Measurements from ENCODE around the gene OLR1. TPM values are rescaled to one million over a fixed set of nuclear protein-coding genes. Genes with fewer than 3 reads are reported as not detected.

OLR1 gene
- total RNA-seq, 1 experiment from 2014 or later: 0.12 TPM

GRCh38 chr12:10126413-10126812 is 45.5 kb downstream of the OLR1 start:
- Histone ChIP-seq H2AFZ (ENCODE audit: low read depth, low read length, poor library complexity, severe bottlenecking) (no peak overlapping the region), H3K9me2 (ENCODE audit: insufficient read depth) (no peaks in the 10 kb centered on the region), H3K79me2 (ENCODE audit: insufficient read depth, low read length) (no peaks in the 10 kb centered on the region), H3K27ac (ENCODE audit: low read depth, low read length) (no peak overlapping the region), H4K20me1 (ENCODE audit: insufficient read depth) (no peaks in the 10 kb centered on the region), H3K4me2 (ENCODE audit: low read length) (no peak overlapping the region), H3K9ac (ENCODE audit: low read length) (no peak overlapping the region), H3K27me3 (ENCODE audit: insufficient read depth, low read length) (peaks cover 11% of the 10 kb centered on the region), H3K4me3 (replicated peaks in 1 of 2; ENCODE audit: low read depth in 1 of 2, low read length in 2 of 2) (no peak overlapping the region), H3K9me3 (ENCODE audit: control insufficient read depth in 1 of 2, insufficient read depth in 1 of 2, low read depth in 1 of 2, low read length in 2 of 2) (no peaks in the 10 kb centered on the region), H3K4me1 (ENCODE audit: control insufficient read depth in 1 of 2, insufficient read depth in 2 of 2, low read length in 2 of 2) (no peaks in the 10 kb centered on the region), H3K36me3 (ENCODE audit: control insufficient read depth in 1 of 2, insufficient read depth in 2 of 2, low read length in 2 of 2) (no peaks in the 10 kb centered on the region)
- BruUV-seq (replicated peaks): no TSS peak
- ChIA-PET POLR2A (no interaction called here), RAD21 (ENCODE audit: low non-redundant PET in 1 of 2, low total read pairs in 2 of 2, uncharacterized antibody in 2 of 2, unreplicated experiment in 2 of 2) (no interaction called here), CTCF (interaction anchor here (0.9 kb wide), 1 partner anchor 376 kb away, joined by 3 read pairs; no protein-coding TSS in a partner anchor)
- DNase-seq (ENCODE audit: low read depth, low spot score) (no peak), ATAC-seq (no peak)
- TF ChIP-seq TCF7L2 (IDR thresholded peaks at IDR 0.05; ENCODE audit: borderline replicate concordance, extremely low read depth, insufficient read depth, insufficient read length) (no peak), EGR1 (IDR thresholded peaks at IDR 0.05; ENCODE audit: low read depth) (no peak), SRF (IDR thresholded peaks at IDR 0.05; ENCODE audit: low read depth) (no peak), RAD21 (IDR thresholded peaks at IDR 0.05; ENCODE audit: low read depth) (no peak), ZFX (IDR thresholded peaks at IDR 0.05) (no peak), SP1 (IDR thresholded peaks at IDR 0.05; ENCODE audit: low read depth) (no peak), JUND (IDR thresholded peaks at IDR 0.05) (no peak), EZH2 (IDR thresholded peaks at IDR 0.05) (no peak), CEBPB (IDR thresholded peaks at IDR 0.05; ENCODE audit: low read depth) (no peak), CBX3 (IDR thresholded peaks at IDR 0.05; ENCODE audit: low read depth) (no peak), FOSL1 (IDR thresholded peaks at IDR 0.05; ENCODE audit: low read depth) (no peak), ZNF274 (IDR thresholded peaks at IDR 0.05; ENCODE audit: low read depth, low read length) (no peak), YY1 (IDR thresholded peaks at IDR 0.05; ENCODE audit: extremely low read depth, insufficient replicate concordance, low read depth, low read length) (no peak), POLR2AphosphoS5 (IDR thresholded peaks at IDR 0.05; ENCODE audit: low read depth, low read length) (no peak), SIN3A (IDR thresholded peaks at IDR 0.05; ENCODE audit: low read depth) (no peak), ELF1 (IDR thresholded peaks at IDR 0.05; ENCODE audit: borderline replicate concordance, low read depth) (no peak), REST (IDR thresholded peaks at IDR 0.05; ENCODE audit: low read depth) (no peak), EZH2phosphoT487 (IDR thresholded peaks at IDR 0.05; ENCODE audit: borderline replicate concordance) (no peak)
- intact Hi-C loops (cut with micrococcal nuclease): no loop called here

Measured in HCT116 (cell line).